Prostate gland (tissue), 2 donors: Measurements from ENCODE around the gene NCR3LG1.

Source experiments
- CTCF ChIP-seq, 4 experiments: fragments of 200-600 bp in 2 of 4; fragments of 450-650 bp in 2 of 4; sonication (generic) in 2 of 4; IDR thresholded peaks; 1 replicate in 3 of 4; 2 replicates in 1 of 4; pipeline ENCODE4 v1.5.1; 2016 to 2019; ENCODE audit warnings: antibody characterized with exemption in 4 of 4, mild to moderate bottlenecking in 2 of 4, moderate library complexity in 2 of 4
- POLR2A ChIP-seq: fragments of 450-650 bp; IDR thresholded peaks from one replicate; pipeline ENCODE4 v1.6.1; 2016; ENCODE audit warnings: antibody characterized with exemption, mild to moderate bottlenecking
- POLR2AphosphoS5 ChIP-seq: sonication (generic); formaldehyde crosslinking; IDR thresholded peaks from one replicate; pipeline ENCODE4 v1.6.1; 2017; ENCODE audit warnings: antibody characterized with exemption

- TF ChIP-seq CTCF (IDR thresholded peaks at IDR 0.05) = no peak
- no peak for TF ChIP-seq POLR2AphosphoS5
- TF ChIP-seq POLR2A = no peak
These were observed 49.7 kb downstream of the NCR3LG1 start for GRCh38 chr11:17401316-17401715.
